Stimulated activated CD4-positive, alpha-beta T cell treated with anti-CD3 and anti-CD28 coated beads, Interleukin-1b, Interleukin-23, amount 100 ng/mL, for 4 hours (primary cell): ENCODE data around the gene MAML2.
A peak's percentile ranks its signal among the peaks of the same experiment; 100 is the strongest.

ENCODE experiments used
- DNase-seq, 2 donors: peaks; one replicate each; pipeline ENCODE4 v3.0.0-alpha.2; 2020; ENCODE audit warnings: low read depth in 2 of 2

The MAML2 gene

DNA sequence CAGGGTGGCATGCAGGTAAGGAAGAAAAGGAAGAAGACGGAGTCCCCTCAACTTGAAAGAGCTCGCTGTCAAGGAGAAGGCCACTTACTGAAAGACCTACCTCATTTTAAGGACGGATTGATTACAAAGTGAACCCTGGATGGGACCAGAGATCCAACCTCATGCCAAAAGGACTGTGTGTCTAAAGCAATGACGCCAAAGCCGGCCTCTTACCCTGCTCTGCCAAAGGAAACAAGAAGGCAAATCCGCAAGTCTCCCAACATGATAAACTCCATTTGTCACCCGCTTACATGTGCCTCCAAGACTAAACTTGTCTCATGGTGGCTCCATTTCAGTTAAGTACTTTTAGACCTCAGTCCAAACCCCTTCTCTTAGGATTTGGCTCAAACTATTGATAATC, 270.4 kb downstream of the MAML2 start:
- DNase-seq, result no peak

DNA sequence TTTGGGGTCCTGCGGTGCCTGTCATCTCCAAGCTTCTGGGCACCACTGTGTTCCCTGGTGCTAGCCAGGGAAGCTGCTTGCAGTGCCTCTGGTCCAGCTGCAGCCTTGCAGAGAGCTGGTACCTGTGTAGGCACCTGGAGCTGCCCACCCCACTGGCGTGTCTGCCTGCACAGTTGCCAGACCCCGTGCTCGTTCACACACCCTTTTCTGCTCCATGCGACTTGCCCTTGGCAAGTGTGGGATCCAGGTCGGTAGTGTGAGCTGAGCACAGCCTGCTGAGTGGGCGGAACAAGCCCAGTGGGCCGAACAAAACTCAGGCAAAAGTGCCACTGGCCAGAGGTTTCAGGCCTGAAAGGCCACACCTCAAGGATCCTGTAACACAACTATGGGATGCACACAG, 272.5 kb downstream of the MAML2 start:
- no peak for DNase-seq

DNA sequence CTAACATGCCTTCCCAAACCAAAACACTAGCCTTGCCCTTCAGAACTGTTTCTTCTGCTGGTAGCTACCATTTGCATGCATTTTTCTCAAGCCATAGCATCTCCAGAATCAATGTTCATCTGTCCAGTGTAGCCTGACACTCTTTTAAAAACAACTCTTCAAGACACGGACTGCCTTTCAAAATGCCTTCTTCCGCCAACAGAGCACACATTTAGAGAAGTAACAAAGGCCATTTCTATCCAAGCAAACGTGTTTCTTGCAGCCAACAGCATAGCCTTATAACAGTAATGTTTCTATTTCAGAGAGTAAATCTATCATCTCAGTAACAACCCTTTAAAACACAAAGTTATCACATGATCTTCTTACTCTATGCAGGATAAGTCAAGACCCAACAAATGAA, 275.8 kb downstream of the MAML2 start:
- DNase-seq, result no peak

DNA sequence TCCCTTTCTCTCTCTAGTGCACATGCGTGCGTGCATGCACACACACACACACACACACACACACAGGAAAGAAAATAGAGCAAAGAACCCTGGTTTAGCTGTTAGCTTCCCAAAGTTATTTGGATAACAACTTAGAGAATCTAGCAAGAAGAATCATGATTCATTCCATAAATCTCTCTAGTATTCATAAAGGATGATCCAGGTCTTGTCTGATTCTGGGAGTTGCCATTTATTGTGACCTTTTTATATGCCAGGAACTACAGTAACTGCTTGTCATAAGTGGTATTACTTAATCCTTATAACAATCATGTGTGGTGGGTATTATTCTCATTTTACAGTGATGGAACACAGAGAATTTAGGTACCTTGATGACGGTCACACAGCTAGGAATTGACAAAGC, 277.6 kb downstream of the MAML2 start:
- DNase-seq, result no peak

DNA sequence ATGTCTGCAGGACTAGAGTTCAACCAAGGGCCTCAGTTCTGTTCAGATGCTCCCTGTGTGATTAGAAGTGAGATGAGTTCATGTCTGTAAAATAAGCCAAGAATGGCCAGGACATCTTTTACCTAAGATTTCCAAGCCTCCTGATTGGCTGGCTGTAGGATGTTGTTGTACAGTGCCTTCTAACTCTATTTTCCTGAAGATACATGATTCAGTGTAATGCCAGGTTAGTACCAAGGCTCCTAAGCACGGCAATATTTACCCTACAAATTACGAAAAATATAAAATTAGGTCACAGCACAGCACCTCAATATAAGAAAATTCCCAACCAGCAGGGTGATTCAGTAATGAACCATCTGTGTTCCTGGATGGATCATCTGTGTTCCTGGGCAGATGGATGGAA, 279.1 kb downstream of the MAML2 start:
- DNase-seq, result no peak

DNA sequence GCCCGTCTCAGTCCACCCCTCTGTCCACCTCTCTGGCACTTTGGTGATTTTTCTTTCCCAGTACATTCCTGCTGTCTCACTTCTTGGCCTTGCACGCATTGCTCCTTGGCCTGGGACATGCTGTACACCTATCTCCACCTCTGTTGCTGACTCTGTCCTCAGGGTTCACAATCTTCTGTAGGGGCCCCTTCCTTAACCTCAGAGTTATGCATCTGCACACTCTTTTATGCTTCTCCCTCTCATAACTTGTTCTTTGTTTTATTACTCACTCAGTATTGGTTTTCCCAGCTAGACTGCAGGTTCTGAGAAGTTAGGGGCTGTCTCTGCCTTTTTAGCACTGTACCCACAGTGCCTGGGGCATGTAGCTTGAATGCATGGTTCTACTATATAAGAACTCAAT, 279.9 kb downstream of the MAML2 start:
- DNase-seq, result no peak

DNA sequence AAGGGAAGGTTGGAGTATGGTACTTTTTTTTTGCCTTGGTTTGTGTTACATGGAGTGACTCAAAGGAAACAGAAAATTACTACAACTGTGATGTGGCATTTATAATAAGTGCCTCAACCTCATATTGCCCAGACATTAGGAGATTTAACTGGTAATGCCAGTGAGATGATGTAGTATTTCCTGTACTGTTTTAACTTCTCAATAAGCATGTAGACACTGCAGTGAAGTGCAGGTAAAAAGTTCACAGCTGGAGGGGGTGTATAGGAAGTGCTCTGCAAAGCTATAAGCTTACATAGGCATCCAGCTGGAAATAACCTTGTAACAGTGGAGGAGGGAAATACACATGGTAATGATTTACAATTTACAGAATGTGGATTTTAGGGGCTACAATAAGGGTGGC, 280.9 kb downstream of the MAML2 start:
- peak in 1 of 2 donors; percentile 44 for DNase-seq

DNA sequence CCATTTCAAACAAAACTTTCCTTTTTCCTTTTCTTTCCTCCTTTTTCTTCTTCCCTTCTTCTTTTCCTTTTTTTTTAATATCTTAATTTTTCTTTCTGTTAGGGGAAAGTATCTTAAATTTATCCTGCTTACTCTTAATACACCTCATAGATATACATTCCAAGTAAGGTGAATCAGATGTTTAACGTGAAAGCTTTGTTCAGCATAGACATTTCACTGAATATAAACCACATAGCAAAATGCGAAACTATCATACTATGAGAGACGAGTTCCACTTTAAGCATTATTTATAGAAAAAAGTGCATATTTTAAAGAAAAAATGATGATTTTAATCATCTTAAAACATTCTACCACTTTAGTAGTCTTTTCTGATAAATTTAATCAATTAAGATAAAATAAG, 281.3 kb downstream of the MAML2 start:
- no peak for DNase-seq

DNA sequence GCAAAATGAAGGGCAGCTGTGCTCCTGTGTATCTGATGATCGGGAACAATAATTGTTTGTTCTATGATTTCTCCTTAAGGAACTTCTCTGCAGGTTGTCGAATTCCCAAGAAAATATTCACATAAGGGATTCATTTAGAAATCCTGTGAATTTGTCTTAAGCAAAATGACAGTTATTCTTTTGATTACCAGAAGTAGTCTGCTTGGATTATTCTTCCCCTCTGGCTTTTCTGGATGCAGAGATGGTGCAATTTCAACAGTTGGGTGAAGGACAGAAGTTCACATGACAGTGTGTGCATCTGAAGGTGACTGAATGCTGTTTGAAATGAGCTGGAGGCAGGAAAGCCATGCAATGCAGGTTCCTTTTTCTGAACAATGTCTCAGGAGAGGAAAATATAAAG, 281.9 kb downstream of the MAML2 start:
- DNase-seq, result no peak

DNA sequence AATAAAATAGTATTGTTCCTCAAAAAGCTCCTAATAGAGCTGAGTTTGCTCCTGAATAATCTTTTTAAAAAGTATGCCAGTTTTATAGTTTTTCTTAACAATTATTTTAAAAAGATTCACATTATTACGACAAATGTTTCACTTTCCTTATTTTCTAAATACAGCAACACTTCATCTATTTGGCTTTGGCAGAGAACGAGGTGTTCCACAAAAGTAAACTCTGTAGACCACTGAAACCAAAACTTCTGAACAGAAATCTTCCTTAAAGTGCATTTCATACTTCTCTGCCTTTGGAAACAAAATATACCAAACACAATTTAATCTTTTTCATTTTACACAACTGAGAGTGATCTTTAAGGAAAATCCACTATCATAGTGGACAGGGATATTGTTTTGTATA, 285.5 kb downstream of the MAML2 start:
- no peak for DNase-seq

DNA sequence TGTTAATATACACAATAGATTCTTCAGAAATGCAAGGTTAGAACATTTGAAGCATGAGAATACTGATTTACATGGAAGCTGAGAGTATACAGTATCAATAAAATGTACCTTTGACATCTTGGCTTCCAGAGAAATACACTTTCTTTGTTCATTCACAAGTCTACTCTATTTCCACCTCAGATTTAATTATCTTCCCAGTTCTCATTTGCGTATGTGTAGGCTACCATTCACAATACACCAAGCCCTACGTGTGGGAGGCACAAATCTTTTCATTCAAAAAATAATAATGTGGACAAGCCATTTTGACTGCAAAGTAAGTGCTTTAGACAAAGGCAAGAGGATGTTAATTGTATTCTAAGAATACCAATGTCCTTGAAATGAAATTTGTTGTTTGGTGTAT, 286.4 kb downstream of the MAML2 start:
- DNase-seq, result no peak

DNA sequence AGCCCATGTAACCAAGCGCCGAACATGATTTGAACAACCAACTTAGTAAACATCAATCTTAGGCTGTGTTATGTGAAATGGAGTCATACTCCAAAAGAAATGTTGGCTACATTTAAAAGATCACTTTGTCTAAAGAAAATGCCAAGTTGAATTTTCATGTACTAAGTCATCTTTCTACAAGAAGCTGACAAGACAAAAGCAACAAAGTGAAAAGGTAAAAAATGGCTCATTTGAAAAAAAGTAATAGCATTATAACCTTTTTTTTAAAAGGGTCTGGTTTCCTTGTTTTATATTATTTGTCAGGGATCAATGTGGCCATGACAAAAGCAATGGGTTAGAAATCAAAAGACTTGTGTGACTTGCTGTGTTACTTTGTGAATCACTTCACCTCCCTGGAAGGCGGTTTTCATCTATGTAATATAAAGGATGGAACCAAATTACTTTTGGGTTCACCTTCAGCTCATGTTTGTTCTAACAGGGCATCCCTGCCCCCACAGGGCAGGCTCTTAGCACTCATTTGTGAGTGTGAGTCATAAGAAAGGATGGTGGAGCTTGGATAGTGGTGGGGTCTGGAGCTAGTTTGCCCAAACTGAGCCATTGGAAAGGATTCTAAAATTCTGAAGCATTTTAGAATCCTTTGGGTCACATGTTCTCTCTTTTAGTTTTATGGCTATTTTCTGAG, 287.1 kb downstream of the MAML2 start:
- peak in 1 of 2 donors; percentile 37 for DNase-seq

DNA sequence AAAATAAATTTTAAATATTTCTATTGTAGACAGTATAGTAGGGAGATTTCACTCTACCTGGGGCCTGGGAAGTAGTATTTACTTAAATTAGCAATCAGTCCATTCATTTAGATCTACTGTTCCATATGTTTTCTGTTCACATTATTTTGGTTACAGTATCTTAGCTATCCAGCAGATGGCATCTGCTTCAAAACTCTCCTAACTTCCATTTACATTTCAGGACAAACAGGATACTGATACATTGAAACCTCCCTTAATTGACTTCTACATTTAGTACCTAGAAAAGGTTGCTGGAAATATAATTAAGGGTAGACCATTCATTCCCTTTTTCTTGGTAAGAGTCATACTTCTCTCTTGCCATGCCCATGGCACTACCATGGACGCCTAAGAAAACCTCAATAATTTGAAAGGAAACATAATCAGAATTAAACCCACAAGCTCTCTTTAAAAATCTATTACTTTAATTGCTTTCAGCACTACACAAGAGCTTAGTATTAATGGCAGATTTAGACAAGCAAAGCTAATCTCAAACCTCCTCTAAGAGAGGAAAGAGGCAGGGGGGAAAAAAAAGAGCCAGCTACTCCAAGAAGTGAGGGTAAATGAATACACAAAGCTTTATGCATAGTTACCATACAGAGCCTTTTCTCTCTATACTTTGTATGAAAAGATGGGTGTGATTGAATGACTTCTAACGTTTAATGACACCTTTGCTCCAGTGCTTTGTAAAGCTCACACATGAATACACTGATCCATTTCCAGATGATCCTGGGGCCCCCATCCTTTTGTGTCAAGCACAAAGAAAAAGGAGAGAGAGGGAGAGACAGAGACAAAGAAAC, 287.9 kb downstream of the MAML2 start:
- DNase-seq, result no peak

DNA sequence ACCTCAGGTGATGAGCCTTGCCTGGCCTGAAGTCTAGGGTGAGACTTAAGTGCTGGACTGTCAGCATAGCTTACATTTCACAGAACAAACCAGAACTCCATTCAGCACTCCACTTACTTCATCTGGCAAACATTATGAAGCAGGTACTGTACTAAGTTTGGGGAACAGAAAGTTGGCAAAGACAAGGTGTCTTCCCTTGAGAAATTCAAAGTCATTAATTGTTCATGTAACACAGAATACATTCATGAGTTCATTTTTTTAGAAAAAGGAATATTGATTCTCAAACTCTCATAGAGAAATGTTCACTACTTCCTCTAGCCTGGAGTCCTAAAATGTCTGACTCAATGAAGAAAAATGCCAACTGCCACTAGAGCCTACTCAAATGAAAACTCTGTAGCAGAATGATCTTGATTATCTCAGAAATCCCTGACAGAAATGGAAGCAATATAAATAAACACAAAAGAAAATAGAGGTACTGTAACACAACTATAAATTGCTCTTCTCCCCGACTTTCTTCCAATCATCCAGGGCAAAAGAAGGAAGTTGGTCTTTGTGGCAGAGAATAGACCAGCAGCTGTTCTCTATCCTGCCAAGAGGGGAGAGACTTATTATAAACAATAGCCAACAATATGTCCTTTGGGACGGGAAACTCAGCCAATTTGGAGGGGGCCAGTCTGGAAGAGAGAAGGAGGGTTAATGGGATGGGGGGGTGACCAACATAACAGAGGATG, 289.9 kb downstream of the MAML2 start:
- no peak for DNase-seq

DNA sequence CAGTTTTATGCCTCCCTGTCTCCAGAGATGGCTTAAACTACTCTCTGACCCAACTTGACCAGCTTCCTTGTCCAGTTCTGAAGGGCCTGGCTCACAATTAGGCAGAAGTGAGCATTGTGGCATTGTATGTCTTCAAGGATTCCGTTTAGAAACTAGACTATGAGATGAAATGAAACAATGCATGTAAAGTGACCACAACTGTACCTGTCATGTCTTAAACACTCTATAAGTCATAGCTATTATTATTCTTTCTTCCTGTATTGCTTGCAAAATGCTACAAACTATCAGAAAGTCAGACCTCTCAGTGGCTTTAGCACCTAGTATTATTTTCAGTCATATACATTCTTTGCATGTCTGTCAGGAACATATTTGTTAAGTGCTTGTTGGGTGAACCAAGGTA, 291.2 kb downstream of the MAML2 start:
- no peak for DNase-seq

DNA sequence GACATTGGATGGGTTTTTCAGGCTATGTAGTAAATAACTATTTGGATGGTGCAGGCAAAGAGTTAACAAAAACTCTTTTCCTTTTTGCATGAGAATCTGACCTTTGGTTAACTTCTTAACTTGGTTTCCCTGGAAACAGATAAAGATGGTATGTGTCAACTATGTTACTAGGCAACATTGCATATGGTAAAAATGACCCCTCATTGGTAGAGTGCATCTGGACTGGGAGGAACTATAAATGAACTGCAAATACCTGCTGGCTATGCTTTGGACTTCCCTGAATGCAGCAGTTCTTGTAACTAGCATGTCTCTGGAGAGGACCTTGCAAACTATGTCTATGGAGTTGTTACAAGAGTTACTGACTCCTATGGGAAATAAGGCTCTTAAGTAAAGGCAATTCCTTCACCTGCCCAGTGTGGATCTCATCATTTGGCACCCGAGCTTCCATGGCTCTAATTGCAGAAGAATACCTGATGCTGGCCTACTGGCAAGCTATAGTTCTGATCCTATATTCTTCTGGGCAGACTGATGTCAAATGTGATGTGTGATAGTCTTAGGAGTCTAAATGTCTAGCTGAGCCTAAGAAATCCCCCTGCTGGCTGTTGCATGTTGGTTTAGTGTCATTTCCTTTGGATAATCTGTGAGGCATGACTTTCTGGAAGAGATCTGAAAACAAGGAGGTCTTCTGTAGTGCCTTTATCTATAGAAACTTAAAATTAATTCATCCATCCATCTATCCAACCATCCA, 292.4 kb downstream of the MAML2 start:
- DNase-seq, result no peak

DNA sequence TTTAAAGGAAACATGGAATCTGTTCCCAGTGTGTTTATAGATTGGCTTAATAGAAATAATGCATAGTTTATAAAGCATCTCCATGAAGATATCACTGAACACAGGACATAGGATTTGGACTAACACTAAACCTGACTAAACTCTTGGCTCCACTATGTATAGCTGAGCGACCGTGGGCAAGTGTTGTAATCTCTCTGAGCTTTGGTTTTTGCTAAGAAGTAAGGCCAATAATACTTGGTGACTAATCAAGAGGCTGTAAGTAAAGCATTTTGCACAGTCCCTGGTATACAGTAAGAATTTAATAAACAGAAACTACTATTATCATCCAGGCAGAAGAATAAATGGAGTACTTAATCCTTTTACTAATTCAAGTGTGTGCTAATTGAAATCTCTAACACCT, 293.6 kb downstream of the MAML2 start:
- DNase-seq, result no peak

DNA sequence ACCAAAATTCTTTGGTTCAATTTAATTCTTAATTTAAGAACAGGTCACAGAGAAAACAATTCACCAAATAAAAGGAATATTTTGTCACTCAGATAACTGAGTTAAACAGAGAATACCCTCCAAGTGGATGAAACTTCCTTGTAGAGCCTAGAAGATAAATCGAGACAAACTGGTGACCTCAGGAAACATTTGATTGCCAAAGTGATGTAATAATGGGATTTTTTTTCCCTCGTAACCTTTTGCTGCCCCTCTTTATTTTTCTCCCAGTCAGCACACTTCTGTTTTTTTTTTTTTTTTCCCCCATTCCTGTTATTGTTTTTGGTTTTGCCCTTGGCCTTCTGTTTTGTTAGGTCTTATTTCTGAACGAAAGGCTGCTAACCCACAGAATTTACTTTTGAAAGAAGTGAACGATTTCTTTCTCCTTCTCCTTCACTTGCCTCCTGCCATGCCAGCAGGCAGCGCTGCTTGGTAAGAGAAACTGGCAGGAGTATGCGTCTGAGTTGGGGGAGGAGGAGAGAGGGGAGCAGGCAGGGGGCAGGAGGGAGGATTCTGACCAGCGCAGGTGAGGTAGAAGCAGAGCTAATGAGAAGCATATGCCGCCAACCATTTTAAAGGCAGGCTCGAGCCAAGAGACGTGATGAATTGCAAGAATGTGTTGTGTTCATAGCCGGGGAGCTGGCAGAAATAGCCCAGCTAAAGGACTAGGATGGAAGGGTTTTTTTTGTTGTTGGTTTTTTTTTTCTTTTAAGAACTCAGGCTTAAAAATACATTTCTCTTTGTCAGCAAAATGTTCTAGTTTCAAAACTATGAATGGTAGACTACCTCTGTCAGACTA, 297.2 kb downstream of the MAML2 start:
- DNase-seq, result no peak

DNA sequence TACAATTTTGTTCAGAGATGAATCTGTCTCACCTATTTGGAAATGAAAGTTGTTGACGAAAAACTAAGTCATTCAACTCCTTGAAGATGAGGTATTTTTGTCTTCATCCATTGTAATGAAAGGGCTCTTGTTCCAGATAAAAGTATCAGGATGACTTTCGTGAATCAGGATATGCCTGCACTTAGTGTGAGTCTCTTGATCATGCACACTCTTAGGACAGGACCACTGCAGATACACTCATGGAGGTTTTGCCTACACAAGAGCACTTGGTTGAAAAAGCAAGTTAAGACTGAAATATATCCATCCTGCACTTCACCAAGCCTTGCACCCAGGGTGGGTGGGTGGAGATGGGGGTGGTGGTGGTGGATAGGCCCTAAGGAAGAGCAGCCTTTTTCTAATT, 298.2 kb downstream of the MAML2 start:
- no peak for DNase-seq

DNA sequence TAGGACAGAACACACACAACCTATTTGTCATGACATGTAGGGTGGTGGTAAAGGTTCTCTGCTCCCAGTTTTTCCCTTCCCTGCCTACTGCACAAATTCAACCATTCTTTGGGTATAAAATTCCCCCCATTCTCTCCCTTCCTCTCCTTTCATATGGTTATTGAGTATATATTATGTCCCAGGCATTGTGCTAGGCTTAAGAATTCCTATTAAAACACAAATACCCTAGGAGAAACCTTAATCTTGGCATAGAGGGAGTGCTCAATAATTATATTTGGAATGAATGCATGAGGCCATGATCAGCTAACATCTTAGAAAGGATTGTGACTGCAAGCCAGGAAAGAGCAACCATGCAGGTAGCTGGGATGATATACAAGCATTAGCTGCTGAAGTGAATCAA, 298.7 kb downstream of the MAML2 start:
- DNase-seq, result no peak

DNA sequence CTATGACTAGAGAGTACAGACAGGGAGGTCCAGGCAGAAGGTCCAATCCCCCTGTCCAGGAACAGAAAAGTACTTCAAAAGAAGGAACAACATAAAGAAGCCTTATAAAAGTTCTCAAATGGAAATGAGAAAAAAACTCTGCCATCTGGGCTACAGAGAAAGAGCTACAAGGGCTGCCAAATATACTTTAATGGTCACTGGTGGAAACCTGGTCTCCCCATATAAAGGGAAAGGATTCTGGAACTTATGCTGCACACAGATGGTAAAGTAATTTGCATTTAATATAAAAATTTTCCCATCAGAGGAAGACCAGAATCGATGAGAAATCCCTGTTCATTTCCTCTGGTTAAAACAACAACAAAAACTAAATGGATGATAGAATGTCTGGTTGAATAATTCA, 299.7 kb downstream of the MAML2 start:
- no peak for DNase-seq
